NB4 (cell line): Measurements from ENCODE around the gene BICD2.
A peak's percentile ranks its signal among the peaks of the same experiment; 100 is the strongest.

ENCODE experiments used
- DNase-seq: peaks from one replicate; pipeline ENCODE4 v3.0.0; 2010; ENCODE audit warnings: low read depth
- H3K4me3 ChIP-seq: one replicate; pipeline ENCODE4 v1.5.1; 2011; ENCODE audit warnings: mild to moderate bottlenecking, low read depth, low read length, moderate library complexity
- MYC ChIP-seq: IDR thresholded peaks from 2 replicates; pipeline ENCODE4 v1.6.1; 2011; ENCODE audit warnings: low read depth, low read length
- POLR2A ChIP-seq: IDR thresholded peaks from 2 replicates; pipeline ENCODE4 v1.6.1; 2011; ENCODE audit warnings: mild to moderate bottlenecking; ENCODE audit not compliant: insufficient read length; ENCODE audit errors: extremely low read depth
- TF ChIP-seq, protein P1 (sequence below): IDR thresholded peaks from one replicate; pipeline ENCODE4 v1.5.1; 2012; ENCODE audit warnings: low read depth, low read length
- TF ChIP-seq, protein P2 (sequence below): IDR thresholded peaks from 2 replicates; pipeline ENCODE4 v1.6.1; 2011; ENCODE audit warnings: low read depth, low read length

The BICD2 gene

DNA sequence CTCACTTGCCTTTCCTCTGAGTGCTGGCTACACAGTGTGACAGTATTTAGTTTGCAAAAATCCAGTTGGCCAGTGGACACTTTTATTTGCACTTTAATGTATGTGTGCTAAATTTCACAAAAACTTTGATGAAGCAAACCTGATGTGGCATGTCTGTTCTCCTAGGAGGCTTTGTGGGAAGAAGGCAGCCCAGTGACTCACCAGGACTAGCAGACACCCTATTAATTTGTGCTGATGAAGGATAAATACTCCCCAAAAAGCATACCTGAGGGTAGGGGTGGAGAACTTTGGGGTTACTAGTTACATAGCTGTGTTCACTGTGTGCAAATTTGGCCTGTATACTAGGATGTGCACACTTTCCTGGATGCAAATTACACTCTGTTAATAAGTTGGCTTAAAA is 55.4 kb downstream of the BICD2 start:
- TF ChIP-seq POLR2A: no peak
- TF ChIP-seq, protein P1, sequence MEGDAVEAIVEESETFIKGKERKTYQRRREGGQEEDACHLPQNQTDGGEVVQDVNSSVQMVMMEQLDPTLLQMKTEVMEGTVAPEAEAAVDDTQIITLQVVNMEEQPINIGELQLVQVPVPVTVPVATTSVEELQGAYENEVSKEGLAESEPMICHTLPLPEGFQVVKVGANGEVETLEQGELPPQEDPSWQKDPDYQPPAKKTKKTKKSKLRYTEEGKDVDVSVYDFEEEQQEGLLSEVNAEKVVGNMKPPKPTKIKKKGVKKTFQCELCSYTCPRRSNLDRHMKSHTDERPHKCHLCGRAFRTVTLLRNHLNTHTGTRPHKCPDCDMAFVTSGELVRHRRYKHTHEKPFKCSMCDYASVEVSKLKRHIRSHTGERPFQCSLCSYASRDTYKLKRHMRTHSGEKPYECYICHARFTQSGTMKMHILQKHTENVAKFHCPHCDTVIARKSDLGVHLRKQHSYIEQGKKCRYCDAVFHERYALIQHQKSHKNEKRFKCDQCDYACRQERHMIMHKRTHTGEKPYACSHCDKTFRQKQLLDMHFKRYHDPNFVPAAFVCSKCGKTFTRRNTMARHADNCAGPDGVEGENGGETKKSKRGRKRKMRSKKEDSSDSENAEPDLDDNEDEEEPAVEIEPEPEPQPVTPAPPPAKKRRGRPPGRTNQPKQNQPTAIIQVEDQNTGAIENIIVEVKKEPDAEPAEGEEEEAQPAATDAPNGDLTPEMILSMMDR: no peak
- TF ChIP-seq MYC: no peak
- TF ChIP-seq, protein P2, sequence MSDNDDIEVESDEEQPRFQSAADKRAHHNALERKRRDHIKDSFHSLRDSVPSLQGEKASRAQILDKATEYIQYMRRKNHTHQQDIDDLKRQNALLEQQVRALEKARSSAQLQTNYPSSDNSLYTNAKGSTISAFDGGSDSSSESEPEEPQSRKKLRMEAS: no peak
- DNase-seq: no peak
- no peak overlapping the region for H3K4me3 ChIP-seq

DNA sequence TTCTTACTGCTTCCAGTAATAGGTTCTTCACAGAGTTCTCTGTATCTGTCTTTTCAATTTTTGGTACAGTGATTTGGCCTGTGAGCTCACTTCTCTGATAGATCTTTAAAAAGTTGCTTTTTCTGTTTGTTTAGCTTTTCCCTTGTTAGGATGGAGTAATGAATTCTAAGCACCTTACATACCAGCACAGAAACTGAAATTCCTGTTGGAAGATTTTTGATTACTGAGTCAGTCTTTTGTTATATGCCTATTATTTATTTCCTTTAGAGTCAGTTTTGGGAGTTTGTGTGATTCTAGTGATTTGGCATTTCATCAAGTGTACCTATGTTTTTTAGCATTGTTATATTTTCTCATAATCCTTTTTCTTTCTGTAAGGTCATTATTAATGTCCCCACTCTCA is 57.1 kb downstream of the BICD2 start:
- DNase-seq: no peak
- no peak overlapping the region for H3K4me3 ChIP-seq
- TF ChIP-seq, protein P1: no peak
- TF ChIP-seq MYC (no peak), POLR2A (no peak)
- TF ChIP-seq, protein P2: no peak

DNA sequence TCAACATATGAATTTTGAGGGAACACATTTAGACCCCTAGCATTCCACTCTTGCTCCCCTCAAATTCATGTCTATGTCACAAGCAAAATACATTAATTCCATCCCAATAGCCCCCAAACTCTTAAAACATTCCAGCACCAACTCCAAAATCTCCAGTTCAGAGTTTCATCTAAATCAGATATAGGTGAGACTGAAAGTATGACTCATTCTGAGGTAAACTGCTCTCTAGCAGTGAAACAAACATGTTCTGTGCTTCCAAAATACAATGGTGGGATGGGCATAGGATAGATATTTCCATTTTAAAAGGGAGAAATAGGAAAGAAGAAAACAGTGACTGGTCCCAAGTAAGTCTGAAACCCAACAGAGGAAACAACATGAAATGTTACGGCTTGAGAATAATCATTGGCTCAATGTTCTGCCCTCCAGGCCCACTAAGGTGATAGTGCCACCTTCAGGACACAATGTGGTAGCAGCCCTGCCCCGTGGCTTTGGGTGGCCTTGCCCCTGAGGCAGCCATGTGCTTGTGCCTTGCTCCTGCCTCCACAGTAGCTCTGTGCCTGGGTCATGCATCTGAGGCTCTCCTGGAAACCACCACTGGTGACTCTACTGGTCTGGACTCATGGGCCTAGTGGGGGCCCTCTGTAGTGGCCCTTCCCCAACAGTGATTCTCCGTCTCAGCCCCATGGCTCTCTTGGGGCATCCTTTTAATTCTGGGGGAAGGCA is 58.3 kb downstream of the BICD2 start:
- DNase-seq: peak; percentile 58
- H3K4me3 ChIP-seq: no peak overlapping the region
- TF ChIP-seq, protein P1: peak; percentile 72
- TF ChIP-seq, protein P2: peak; percentile 76
- TF ChIP-seq MYC (no peak), POLR2A (no peak)

DNA sequence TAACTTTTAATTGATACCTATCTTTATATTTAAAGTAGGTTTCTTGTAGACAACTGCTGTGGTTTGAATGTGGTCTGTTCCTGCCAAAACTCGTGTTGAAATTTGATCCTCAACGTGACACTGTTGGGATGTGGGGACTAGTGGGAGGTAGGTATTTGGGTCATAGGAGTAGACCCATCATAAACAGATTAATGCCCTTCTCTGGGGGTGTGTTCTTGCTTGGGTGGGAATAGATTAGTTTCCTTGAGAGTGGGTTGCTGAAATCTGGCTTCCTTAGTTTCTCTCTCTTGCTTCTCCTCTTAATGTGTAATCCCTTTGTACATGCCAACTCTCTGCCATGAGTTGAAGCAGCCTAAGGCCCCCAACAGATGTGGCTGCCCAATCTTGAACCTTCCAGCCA is 60.1 kb downstream of the BICD2 start:
- no peak for DNase-seq
- TF ChIP-seq, protein P1: no peak
- TF ChIP-seq MYC: no peak
- TF ChIP-seq POLR2A: no peak
- TF ChIP-seq, protein P2: no peak
- no peak overlapping the region for H3K4me3 ChIP-seq

DNA sequence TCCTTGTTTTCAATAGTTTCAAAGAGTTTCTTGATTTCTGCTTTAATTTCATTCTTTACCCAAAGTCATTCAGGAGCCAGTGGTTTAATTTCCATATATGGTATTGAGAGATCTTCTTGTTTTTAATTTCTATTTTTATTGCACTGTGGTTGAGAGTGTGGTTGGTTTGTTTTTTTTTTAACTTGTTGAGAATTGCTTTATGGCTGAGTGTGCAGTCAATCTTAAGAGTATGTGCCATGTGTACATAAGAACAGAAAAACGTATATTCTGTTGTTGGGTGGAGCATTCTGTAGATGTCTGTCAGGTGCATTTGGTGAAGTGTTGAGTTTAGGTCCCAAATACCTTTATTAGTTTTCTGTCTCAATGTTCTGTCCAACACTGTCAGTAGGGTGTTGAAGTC is 68.0 kb downstream of the BICD2 start:
- no peak for DNase-seq
- H3K4me3 ChIP-seq: no peak overlapping the region
- TF ChIP-seq POLR2A (no peak), MYC (no peak)
- TF ChIP-seq, protein P2: no peak
- TF ChIP-seq, protein P1: no peak
